ENCODE results near the gene NPEPL1. TPM values are rescaled to one million over a fixed set of nuclear protein-coding genes. Genes with fewer than 3 reads are reported as not detected.
"Not testable (repeated sequence)": the region's sequence is repeated elsewhere in the genome, so short reads cannot be mapped to it uniquely, and the experiment has no call there.

The NPEPL1 gene
- total RNA-seq, 1 donor from 2014 or later: 43.2 TPM

GRCh38 chr20:58749098-58749769, 56.6 kb downstream of the NPEPL1 start:
- Mint-ChIP-seq H3K4me3 (ENCODE audit: unreplicated experiment) (no peak overlapping the region), H3K27ac (ENCODE audit: unreplicated experiment) (no peak overlapping the region), H3K4me1 (ENCODE audit: low read depth, unreplicated experiment) (no peaks in the 10 kb centered on the region), H3K27me3 (ENCODE audit: unreplicated experiment) (peaks cover 4% of the 10 kb centered on the region), H3K9me3 (ENCODE audit: unreplicated experiment) (peaks cover 1% of the 10 kb centered on the region), H3K36me3 (ENCODE audit: unreplicated experiment) (no peaks in the 10 kb centered on the region)
- no peak for TF ChIP-seq CTCF (IDR thresholded peaks at IDR 0.05; ENCODE audit: partially characterized antibody, unreplicated experiment)
- no peak for DNase-seq

- no peak for TF ChIP-seq CTCF (IDR thresholded peaks at IDR 0.05; ENCODE audit: partially characterized antibody, unreplicated experiment)
- Mint-ChIP-seq H3K27me3 (ENCODE audit: unreplicated experiment) (peaks cover 2% of the 10 kb centered on the region), H3K4me3 (ENCODE audit: unreplicated experiment) (no peak overlapping the region), H3K4me1 (ENCODE audit: low read depth, unreplicated experiment) (no peaks in the 10 kb centered on the region), H3K36me3 (ENCODE audit: unreplicated experiment) (no peaks in the 10 kb centered on the region), H3K9me3 (ENCODE audit: unreplicated experiment) (no peaks in the 10 kb centered on the region), H3K27ac (ENCODE audit: unreplicated experiment) (no peak overlapping the region)
- no peak for DNase-seq
Measured at GRCh38 chr20:58749979-58750378, 57.4 kb downstream of the NPEPL1 start.

GRCh38 chr20:58750706-58751105, 58.1 kb downstream of the NPEPL1 start:
- not testable (repeated sequence) for H3K4me1 Mint-ChIP-seq (ENCODE audit: low read depth, unreplicated experiment); H3K4me3 Mint-ChIP-seq (ENCODE audit: unreplicated experiment); H3K27me3 Mint-ChIP-seq (ENCODE audit: unreplicated experiment); DNase-seq; H3K9me3 Mint-ChIP-seq (ENCODE audit: unreplicated experiment); H3K27ac Mint-ChIP-seq (ENCODE audit: unreplicated experiment); H3K36me3 Mint-ChIP-seq (ENCODE audit: unreplicated experiment)

- no peak for TF ChIP-seq CTCF (IDR thresholded peaks at IDR 0.05; ENCODE audit: partially characterized antibody, unreplicated experiment)
- no peaks in the 10 kb centered on the region for H3K9me3 Mint-ChIP-seq (ENCODE audit: unreplicated experiment)
- no peak for DNase-seq
- H3K4me1 Mint-ChIP-seq (ENCODE audit: low read depth, unreplicated experiment): peaks cover 3% of the 10 kb centered on the region
- no peaks in the 10 kb centered on the region for H3K36me3 Mint-ChIP-seq (ENCODE audit: unreplicated experiment)
- peaks cover 7% of the 10 kb centered on the region for H3K27me3 Mint-ChIP-seq (ENCODE audit: unreplicated experiment)
- H3K27ac Mint-ChIP-seq (ENCODE audit: unreplicated experiment): no peak overlapping the region
- no peak overlapping the region for H3K4me3 Mint-ChIP-seq (ENCODE audit: unreplicated experiment)
Measured at GRCh38 chr20:58751979-58752378, 59.4 kb downstream of the NPEPL1 start.

GRCh38 chr20:58752565-58752964, 60.0 kb downstream of the NPEPL1 start:
- no peak for DNase-seq
- Mint-ChIP-seq H3K4me1 (ENCODE audit: low read depth, unreplicated experiment) (peaks cover 3% of the 10 kb centered on the region), H3K27me3 (ENCODE audit: unreplicated experiment) (peaks cover 7% of the 10 kb centered on the region), H3K9me3 (ENCODE audit: unreplicated experiment) (no peaks in the 10 kb centered on the region), H3K36me3 (ENCODE audit: unreplicated experiment) (no peaks in the 10 kb centered on the region), H3K4me3 (ENCODE audit: unreplicated experiment) (no peak overlapping the region), H3K27ac (ENCODE audit: unreplicated experiment) (no peak overlapping the region)
- TF ChIP-seq CTCF (IDR thresholded peaks at IDR 0.05; ENCODE audit: partially characterized antibody, unreplicated experiment): no peak
